ENCODE data around the gene ZNF366.

GRCh38 chr5:72452515-72453245 is 54.5 kb downstream of the ZNF366 start:
- TF ChIP-seq CTCF (IDR thresholded peaks at IDR 0.05 in 8 of 11, conservative IDR thresholded peaks at IDR 0.05 in 3 of 11) (no peak), POLR2A (IDR thresholded peaks at IDR 0.05) (no peak), POLR2AphosphoS5 (IDR thresholded peaks at IDR 0.05) (no peak)
